Hepatocyte (in vitro differentiated cells): ENCODE results near the gene RGS8. TPM values are rescaled to one million over a fixed set of nuclear protein-coding genes. Genes with fewer than 3 reads are reported as not detected.

Experiments used
- DNase-seq: peaks from one replicate; pipeline ENCODE4 v3.0.0-alpha.2; 2016; ENCODE audit warnings: low spot score
- H2AFZ ChIP-seq: fragments of 200-600 bp; sonication (generic); 2 replicates; pipeline ENCODE4 v1.6.0; 2016; ENCODE audit warnings: antibody characterized with exemption, mild to moderate bottlenecking
- H3K27ac ChIP-seq: fragments of 200-600 bp; sonication (generic); 2 replicates; pipeline ENCODE4 v1.5.1; 2016; ENCODE audit warnings: mild to moderate bottlenecking
- H3K27me3 ChIP-seq: fragments of 200-600 bp; sonication (generic); 2 replicates; pipeline ENCODE4 v1.6.1; 2016
- H3K36me3 ChIP-seq: fragments of 200-600 bp; sonication (generic); replicated peaks from 2 replicates; pipeline ENCODE4 v1.5.1; 2016; ENCODE audit warnings: low read depth; ENCODE audit not compliant: insufficient read depth
- H3K4me1 ChIP-seq: fragments of 200-600 bp; sonication (generic); 2 replicates; pipeline ENCODE4 v1.5.1; 2016; ENCODE audit warnings: mild to moderate bottlenecking, moderate library complexity; ENCODE audit not compliant: insufficient read depth
- H3K4me2 ChIP-seq: fragments of 200-600 bp; sonication (generic); 2 replicates; pipeline ENCODE4 v1.6.0; 2016
- H3K4me3 ChIP-seq: fragments of 200-600 bp; sonication (generic); 2 replicates; pipeline ENCODE4 v1.5.1; 2016; ENCODE audit warnings: mild to moderate bottlenecking
- H3K79me2 ChIP-seq: fragments of 200-600 bp; sonication (generic); 2 replicates; pipeline ENCODE4 v1.6.0; 2017; ENCODE audit warnings: mild to moderate bottlenecking
- H3K9me2 ChIP-seq: fragments of 200-600 bp; sonication (generic); replicated peaks from 2 replicates; pipeline ENCODE4 v1.6.0; 2017; ENCODE audit warnings: mild to moderate bottlenecking; ENCODE audit not compliant: insufficient read depth
- H3K9me3 ChIP-seq: fragments of 200-600 bp; sonication (generic); 2 replicates; pipeline ENCODE4 v1.5.1; 2016; ENCODE audit warnings: low read depth, mild to moderate bottlenecking
- H4K20me1 ChIP-seq: fragments of 200-600 bp; sonication (generic); 2 replicates; pipeline ENCODE4 v1.6.0; 2016; ENCODE audit warnings: mild to moderate bottlenecking; ENCODE audit not compliant: insufficient read depth, poor library complexity, severe bottlenecking
- CTCF ChIP-seq: fragments of 200-600 bp; sonication (generic); IDR thresholded peaks from 2 replicates; pipeline ENCODE4 v1.5.1; 2016; ENCODE audit warnings: antibody characterized with exemption, mild to moderate bottlenecking; ENCODE audit not compliant: poor library complexity
- EZH2 ChIP-seq: fragments of 200-600 bp; sonication (generic); IDR thresholded peaks from 2 replicates; pipeline ENCODE4 v1.6.1; 2016; ENCODE audit warnings: antibody characterized with exemption, mild to moderate bottlenecking, borderline replicate concordance
- EZH2phosphoT487 ChIP-seq: fragments of 200-600 bp; sonication (generic); IDR thresholded peaks from one replicate; pipeline ENCODE4 v1.6.1; 2018; ENCODE audit warnings: antibody characterized with exemption, mild to moderate bottlenecking, low read depth, moderate library complexity; ENCODE audit not compliant: unreplicated experiment, severe bottlenecking
- WGBS: methylation state at CpG from one replicate; pipeline ENCODE4 v1.1.6; 2016; ENCODE audit warnings: low lambda C conversion rate; ENCODE audit errors: missing lambda C conversion rate; 5-methylcytosine and 5-hydroxymethylcytosine counted together
- polyA plus RNA-seq: library from polyadenylated mRNA; unstranded; fragments of >200 nt; fragmentation: Nextera tagmentation; extraction: Ambion mirVana; gene quantifications from 2 replicates; pipeline ENCODE4 v1.2.1, GENCODE V29; 2016
- total RNA-seq: library from RNA; depleted of rRNA; stranded (reverse); fragments of >200 nt; gene quantifications from 2 replicates; pipeline ENCODE4 v1.2.3, GENCODE V29; 2014

The RGS8 gene
- total and polyA plus RNA-seq, 2 experiments from 2014 or later, result not detected

- Histone ChIP-seq H3K4me2 (no peak overlapping the region), H3K27ac (no peak overlapping the region), H3K36me3 (no peaks in the 10 kb centered on the region), H4K20me1 (no peaks in the 10 kb centered on the region), H3K9me3 (no peaks in the 10 kb centered on the region), H3K9me2 (no peaks in the 10 kb centered on the region), H3K79me2 (no peaks in the 10 kb centered on the region), H2AFZ (no peak overlapping the region), H3K27me3 (no peaks in the 10 kb centered on the region), H3K4me1 (no peaks in the 10 kb centered on the region), H3K4me3 (no peak overlapping the region)
- no peak for DNase-seq
- TF ChIP-seq EZH2 (no peak), CTCF (no peak), EZH2phosphoT487 (no peak)
Measured at GRCh38 chr1:182658055-182658454, 26.3 kb downstream of the RGS8 start.

- no peak for DNase-seq
Measured at GRCh38 chr1:182656842-182657397, 27.5 kb downstream of the RGS8 start.

GRCh38 chr1:182653986-182654385 lies 30.4 kb downstream of the RGS8 start:
- Histone ChIP-seq H3K27me3 (no peaks in the 10 kb centered on the region), H3K4me3 (no peak overlapping the region), H3K79me2 (no peaks in the 10 kb centered on the region), H2AFZ (no peak overlapping the region), H3K36me3 (no peaks in the 10 kb centered on the region), H3K9me3 (no peaks in the 10 kb centered on the region), H3K27ac (no peak overlapping the region), H4K20me1 (no peaks in the 10 kb centered on the region), H3K4me2 (no peak overlapping the region), H3K9me2 (no peaks in the 10 kb centered on the region), H3K4me1 (no peaks in the 10 kb centered on the region)
- TF ChIP-seq EZH2phosphoT487, result no peak
- DNase-seq, result no peak
- WGBS, result 85% methylated on average over 2 of the region's 2 CpGs

More at GRCh38 chr1:182656842-182657397, 27.5 kb downstream of the RGS8 start:
- H3K27ac ChIP-seq, result no peak overlapping the region
- no peaks in the 10 kb centered on the region for H3K9me3 ChIP-seq
- H3K36me3 ChIP-seq, result no peaks in the 10 kb centered on the region
- no peaks in the 10 kb centered on the region for H3K9me2 ChIP-seq
- no peaks in the 10 kb centered on the region for H3K79me2 ChIP-seq
- no peaks in the 10 kb centered on the region for H4K20me1 ChIP-seq
- TF ChIP-seq CTCF (no peak), EZH2 (no peak), EZH2phosphoT487 (no peak)
- H3K27me3 ChIP-seq, result no peaks in the 10 kb centered on the region
- 62% methylated on average over 4 of the region's 4 CpGs for WGBS
- H3K4me2 ChIP-seq, result no peak overlapping the region
- no peak overlapping the region for H3K4me3 ChIP-seq
- H3K4me1 ChIP-seq, result no peaks in the 10 kb centered on the region
- H2AFZ ChIP-seq, result no peak overlapping the region

- no peaks in the 10 kb centered on the region for H4K20me1 ChIP-seq
- no peak for DNase-seq
- no peaks in the 10 kb centered on the region for H3K4me1 ChIP-seq
- H2AFZ ChIP-seq, result no peak overlapping the region
- no peaks in the 10 kb centered on the region for H3K9me2 ChIP-seq
- no peaks in the 10 kb centered on the region for H3K79me2 ChIP-seq
- no peak overlapping the region for H3K4me3 ChIP-seq
- H3K9me3 ChIP-seq, result no peaks in the 10 kb centered on the region
- H3K27me3 ChIP-seq, result no peaks in the 10 kb centered on the region
- no peak overlapping the region for H3K4me2 ChIP-seq
- no peaks in the 10 kb centered on the region for H3K36me3 ChIP-seq
- TF ChIP-seq EZH2phosphoT487, result no peak
- no peak for TF ChIP-seq EZH2
- TF ChIP-seq CTCF, result no peak
- no peak overlapping the region for H3K27ac ChIP-seq
- WGBS, result 74% methylated on average over 3 of the region's 3 CpGs
Measured at GRCh38 chr1:182652933-182653332, 31.5 kb downstream of the RGS8 start.
